WTC11 (cell line): ENCODE measurements around the gene RBFOX2. TPM values are rescaled to one million over a fixed set of nuclear protein-coding genes. Genes with fewer than 3 reads are reported as not detected.

ENCODE experiments used
- ATAC-seq: fragments of 200-7000 bp; cut with Tn5 transposase; 2 replicates; pipeline ENCODE4 v1.10.0; 2021; ENCODE audit warnings: mild to moderate bottlenecking, moderate library complexity
- CTCF ChIA-PET: fragments of 300-600 bp; sonication (Branson Sonifier 250); formaldehyde crosslinking; loops from one replicate; lab custom pipeline; 2021; ENCODE audit warnings: antibody characterized with exemption; lab: Charles Lee
- POLR2A ChIA-PET: fragments of 350-600 bp; sonication (Branson Sonifier 250); formaldehyde crosslinking; loops from one replicate; lab custom pipeline; 2021; ENCODE audit warnings: antibody characterized with exemption; lab: Charles Lee
- DNase-seq: peaks from one replicate; pipeline ENCODE4 v3.0.0; 2021; ENCODE audit warnings: low spot score
- H3K27ac Mint-ChIP-seq: 2 replicates; pipeline ENCODE4 v1.8.0; 2021; ENCODE audit warnings: mixed read lengths
- H3K27me3 Mint-ChIP-seq: 2 replicates; pipeline ENCODE4 v1.8.0; 2021; ENCODE audit warnings: low read depth, mild to moderate bottlenecking, moderate library complexity, mixed read lengths
- H3K36me3 Mint-ChIP-seq: 2 replicates; pipeline ENCODE4 v1.8.0; 2021; ENCODE audit warnings: mixed read lengths
- H3K4me1 Mint-ChIP-seq: 2 replicates; pipeline ENCODE4 v1.8.0; 2022; ENCODE audit warnings: mixed read lengths
- H3K4me3 Mint-ChIP-seq: 2 replicates; pipeline ENCODE4 v1.8.0; 2021; ENCODE audit warnings: mild to moderate bottlenecking, moderate library complexity, mixed read lengths
- H3K9me3 Mint-ChIP-seq: 2 replicates; pipeline ENCODE4 v1.8.0; 2021; ENCODE audit warnings: mixed read lengths
- ARID4B ChIP-seq: sonication (generic); formaldehyde crosslinking; IDR thresholded peaks from 2 replicates; pipeline ENCODE4 v1.8.0; 2023; ENCODE audit warnings: missing genetic modification reagents, mild to moderate bottlenecking, borderline replicate concordance
- CREB1 ChIP-seq: sonication (generic); formaldehyde crosslinking; IDR thresholded peaks from 2 replicates; pipeline ENCODE4 v1.8.0; 2023; ENCODE audit warnings: mild to moderate bottlenecking, missing genetic modification reagents
- CTCF ChIP-seq: fragments of 200-600 bp; IDR thresholded peaks from 2 replicates; pipeline ENCODE4 v1.8.0; 2022; ENCODE audit warnings: antibody characterized with exemption
- E2F5 ChIP-seq: sonication (generic); formaldehyde crosslinking; IDR thresholded peaks from 2 replicates; pipeline ENCODE4 v1.8.1; 2022; ENCODE audit warnings: mild to moderate bottlenecking, moderate library complexity, missing genetic modification reagents
- ETV6 ChIP-seq: sonication (generic); formaldehyde crosslinking; IDR thresholded peaks from 2 replicates; pipeline ENCODE4 v1.8.1; 2022; ENCODE audit warnings: mild to moderate bottlenecking, missing genetic modification reagents
- FOXP4 ChIP-seq: sonication (generic); formaldehyde crosslinking; IDR thresholded peaks from 2 replicates; pipeline ENCODE4 v1.8.0; 2022; ENCODE audit warnings: mild to moderate bottlenecking, missing genetic modification reagents
- HMGXB4 ChIP-seq: sonication (generic); formaldehyde crosslinking; IDR thresholded peaks from 2 replicates; pipeline ENCODE4 v1.8.1; 2023; ENCODE audit warnings: mild to moderate bottlenecking, moderate library complexity, missing genetic modification reagents
- JUN ChIP-seq: sonication (generic); formaldehyde crosslinking; IDR thresholded peaks from 2 replicates; pipeline ENCODE4 v1.8.0; 2023; ENCODE audit warnings: mild to moderate bottlenecking, missing genetic modification reagents
- MAX ChIP-seq: sonication (generic); formaldehyde crosslinking; IDR thresholded peaks from 2 replicates; pipeline ENCODE4 v1.8.0; 2022; ENCODE audit warnings: mild to moderate bottlenecking, missing genetic modification reagents
- SMAD3 ChIP-seq: sonication (generic); formaldehyde crosslinking; IDR thresholded peaks from 2 replicates; pipeline ENCODE4 v1.8.0; 2022; ENCODE audit warnings: missing genetic modification reagents, mild to moderate bottlenecking, borderline replicate concordance
- TEAD4 ChIP-seq: sonication (generic); formaldehyde crosslinking; IDR thresholded peaks from 2 replicates; pipeline ENCODE4 v1.8.0; 2022; ENCODE audit warnings: mild to moderate bottlenecking, missing genetic modification reagents
- USF2 ChIP-seq: sonication (generic); formaldehyde crosslinking; IDR thresholded peaks from 2 replicates; pipeline ENCODE4 v1.8.1; 2023; ENCODE audit warnings: mild to moderate bottlenecking, missing genetic modification reagents, moderate library complexity
- ZMAT4 ChIP-seq: fragments of 250-450 bp; sonication (Bioruptor Pico); IDR thresholded peaks from 2 replicates; pipeline ENCODE4 v1.9.0; 2021; ENCODE audit warnings: mild to moderate bottlenecking
- ZNF232 ChIP-seq: sonication (generic); formaldehyde crosslinking; IDR thresholded peaks from 2 replicates; pipeline ENCODE4 v1.8.0; 2022; ENCODE audit warnings: mild to moderate bottlenecking, missing genetic modification reagents
- ZNF512 ChIP-seq: sonication (generic); formaldehyde crosslinking; IDR thresholded peaks from 2 replicates; pipeline ENCODE4 v1.8.1; 2022; ENCODE audit warnings: missing genetic modification reagents, borderline replicate concordance
- ZNF671 ChIP-seq: fragments of 250-450 bp; sonication (Bioruptor Pico); IDR thresholded peaks from 2 replicates; pipeline ENCODE4 v1.8.0; 2021; ENCODE audit warnings: mild to moderate bottlenecking
- total RNA-seq: library from RNA; stranded (reverse); gene quantifications from 3 replicates; pipeline ENCODE4 v1.2.3, GENCODE V29; 2021

Gene RBFOX2
- total RNA-seq, 1 experiment from 2014 or later = 107 TPM

- no peak overlapping the region for H3K27ac Mint-ChIP-seq
- H3K27me3 Mint-ChIP-seq = no peaks in the 10 kb centered on the region
- H3K9me3 Mint-ChIP-seq = peaks cover 9% of the 10 kb centered on the region; the same call in 1 of the 2 replicates
- no peaks in the 10 kb centered on the region for H3K36me3 Mint-ChIP-seq
- no peak for DNase-seq
- TF ChIP-seq CTCF (no peak), TEAD4 (CRISPR knock-in tag) (no peak), USF2 (no peak), ZNF512 (no peak), MAX (CRISPR knock-in tag) (no peak), FOXP4 (CRISPR knock-in tag) (no peak), ARID4B (CRISPR knock-in tag) (no peak), E2F5 (CRISPR knock-in tag) (no peak), ZNF232 (CRISPR knock-in tag) (no peak)
- POLR2A ChIA-PET = no interaction called here
- CTCF ChIA-PET = no interaction called here
- no peak overlapping the region for H3K4me3 Mint-ChIP-seq
- peaks cover 41% of the 10 kb centered on the region for H3K4me1 Mint-ChIP-seq
- ATAC-seq = no peak
These were observed 164.0 kb downstream of the RBFOX2 start for GRCh38 chr22:35864545-35865165.

- DNase-seq = no peak
- peaks cover 51% of the 10 kb centered on the region for H3K4me1 Mint-ChIP-seq
- no peaks in the 10 kb centered on the region for H3K27me3 Mint-ChIP-seq
- TF ChIP-seq ZMAT4 (CRISPR knock-in tag) = no peak
- no peak for TF ChIP-seq CREB1 (CRISPR knock-in tag)
- TF ChIP-seq JUN (CRISPR knock-in tag) = no peak
- TF ChIP-seq SMAD3 (CRISPR knock-in tag) = no peak
- TF ChIP-seq TEAD4 (CRISPR knock-in tag) = no peak
- TF ChIP-seq ETV6 (CRISPR knock-in tag) = no peak
- TF ChIP-seq ZNF671 (CRISPR knock-in tag) = no peak
- TF ChIP-seq HMGXB4 (CRISPR knock-in tag) = no peak
- TF ChIP-seq, all 79 proteins: peak for 0
- ATAC-seq = no peak; the same call in 1 of the 2 replicates
- H3K4me3 Mint-ChIP-seq = no peak overlapping the region
- CTCF ChIA-PET = interaction anchor here (1.0 to 1.6 kb wide), 2 partner anchors 179 to 202 kb away, joined by 4 read pairs; no protein-coding TSS in a partner anchor
- no peak overlapping the region for H3K27ac Mint-ChIP-seq
- POLR2A ChIA-PET = interaction anchor here (0.6 kb wide), 1 partner anchor 237 kb away, joined by 4 read pairs; no protein-coding TSS in a partner anchor
- H3K36me3 Mint-ChIP-seq = no peaks in the 10 kb centered on the region
- H3K9me3 Mint-ChIP-seq = peaks cover 9% of the 10 kb centered on the region; the same call in 1 of the 2 replicates
These were observed 165.2 kb downstream of the RBFOX2 start for GRCh38 chr22:35863432-35863831.
